NCI-H1417 (cell line): ENCODE results near the gene SUV39H2.
"Not testable (repeated sequence)": the region's sequence is repeated elsewhere in the genome, so short reads cannot be mapped to it uniquely, and the experiment has no call there.

ENCODE experiments used
- DNase-seq, 3 experiments: peaks; one replicate each; lab custom pipeline; 2025; lab: John Stamatoyannopoulos, UW

SUV39H2 gene

GRCh38 chr10:14875941-14876340 lies 2.7 kb upstream of the SUV39H2 start:
- DNase-seq: no peak

GRCh38 chr10:14876764-14877163 lies 1.9 kb upstream of the SUV39H2 start:
- DNase-seq: no peak

GRCh38 chr10:14879124-14879927 lies 660 bp downstream of the SUV39H2 start:
- DNase-seq: peak in 2 of 3 experiments; percentile 45 to 56

GRCh38 chr10:14879928-14880193 lies 1.2 kb downstream of the SUV39H2 start:
- no peak for DNase-seq

GRCh38 chr10:14880229-14880628 lies 1.6 kb downstream of the SUV39H2 start:
- DNase-seq: no peak

- DNase-seq: no peak
These were observed 5.4 kb downstream of the SUV39H2 start for GRCh38 chr10:14884082-14884481.

- no peak for DNase-seq
These were observed 10.7 kb downstream of the SUV39H2 start for GRCh38 chr10:14889318-14889717.

- DNase-seq: no peak
These were observed 12.5 kb downstream of the SUV39H2 start for GRCh38 chr10:14891151-14891550.

GRCh38 chr10:14904316-14904732 lies 25.7 kb downstream of the SUV39H2 start:
- DNase-seq: peak in 1 of 3 experiments; percentile 5

- DNase-seq: no peak
These were observed 26.2 kb downstream of the SUV39H2 start for GRCh38 chr10:14904864-14905263.

GRCh38 chr10:14905890-14906289 lies 27.2 kb downstream of the SUV39H2 start:
- DNase-seq: no peak

- no peak for DNase-seq
These were observed 28.1 kb downstream of the SUV39H2 start for GRCh38 chr10:14906765-14907164.

GRCh38 chr10:14907591-14907990 lies 28.9 kb downstream of the SUV39H2 start:
- DNase-seq: not testable (repeated sequence)

GRCh38 chr10:14909101-14909500 lies 30.4 kb downstream of the SUV39H2 start:
- DNase-seq: no peak

GRCh38 chr10:14910953-14911352 lies 32.3 kb downstream of the SUV39H2 start:
- no peak for DNase-seq

GRCh38 chr10:14911801-14912200 lies 33.1 kb downstream of the SUV39H2 start:
- no peak for DNase-seq

GRCh38 chr10:14916600-14916999 lies 37.9 kb downstream of the SUV39H2 start:
- DNase-seq: no peak

GRCh38 chr10:14917827-14918226 lies 39.2 kb downstream of the SUV39H2 start:
- DNase-seq: no peak

- DNase-seq: no peak
These were observed 40.3 kb downstream of the SUV39H2 start for GRCh38 chr10:14918964-14919363.

- no peak for DNase-seq
These were observed 45.3 kb downstream of the SUV39H2 start for GRCh38 chr10:14924013-14924412.

- DNase-seq: no peak
These were observed 46.6 kb downstream of the SUV39H2 start for GRCh38 chr10:14925268-14925667.

- no peak for DNase-seq
These were observed 47.4 kb downstream of the SUV39H2 start for GRCh38 chr10:14926061-14926470.

- no peak for DNase-seq
These were observed 48.2 kb downstream of the SUV39H2 start for GRCh38 chr10:14926722-14927416.

GRCh38 chr10:14930610-14931009 lies 51.9 kb downstream of the SUV39H2 start:
- no peak for DNase-seq
